Measurements from ENCODE around the gene UCN2.
"Not testable (repeated sequence)": the region's sequence is repeated elsewhere in the genome, so short reads cannot be mapped to it uniquely, and the experiment has no call there.

UCN2 gene

DNA sequence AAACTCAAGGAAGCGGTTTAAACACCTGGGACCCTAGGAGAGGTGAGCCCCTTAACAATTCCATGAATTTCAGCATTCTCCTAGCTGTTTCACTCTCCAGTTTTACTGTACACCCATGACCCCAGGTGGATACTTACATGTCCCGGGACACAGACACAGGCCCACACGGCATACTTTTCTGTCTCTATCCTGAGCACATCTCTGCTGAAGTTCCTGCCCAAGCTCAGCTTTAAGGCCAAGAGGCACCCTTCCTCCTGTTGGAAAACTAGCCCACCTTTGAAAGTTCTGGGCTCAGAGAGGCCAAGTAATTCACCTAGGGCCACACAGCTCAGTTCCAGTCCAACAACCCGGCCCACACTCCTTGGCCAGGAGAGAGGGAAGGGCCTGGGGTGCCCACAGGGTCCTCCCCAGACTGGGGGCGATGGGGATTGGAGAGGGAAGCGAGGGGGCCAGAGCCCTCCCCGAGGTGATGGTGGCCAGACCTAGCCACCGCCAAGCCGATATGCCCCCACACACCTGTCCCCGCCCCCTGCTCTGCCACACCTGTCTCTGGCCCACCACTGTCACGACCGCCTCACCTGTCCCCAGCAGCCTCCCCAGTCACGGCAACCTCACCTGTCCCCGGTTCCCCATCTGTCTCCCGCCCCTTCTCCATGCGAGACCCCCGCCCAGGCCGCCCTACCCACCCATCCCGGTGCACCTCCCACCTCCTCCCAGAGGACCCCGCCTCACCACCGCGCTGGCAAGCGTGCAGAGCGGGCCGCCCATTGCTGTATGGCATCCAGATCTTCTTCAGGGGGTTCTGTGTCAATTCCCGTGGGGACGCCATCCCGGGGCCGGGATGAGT lies 7.4 kb downstream of the UCN2 start:
- TF ChIP-seq, protein P1, sequence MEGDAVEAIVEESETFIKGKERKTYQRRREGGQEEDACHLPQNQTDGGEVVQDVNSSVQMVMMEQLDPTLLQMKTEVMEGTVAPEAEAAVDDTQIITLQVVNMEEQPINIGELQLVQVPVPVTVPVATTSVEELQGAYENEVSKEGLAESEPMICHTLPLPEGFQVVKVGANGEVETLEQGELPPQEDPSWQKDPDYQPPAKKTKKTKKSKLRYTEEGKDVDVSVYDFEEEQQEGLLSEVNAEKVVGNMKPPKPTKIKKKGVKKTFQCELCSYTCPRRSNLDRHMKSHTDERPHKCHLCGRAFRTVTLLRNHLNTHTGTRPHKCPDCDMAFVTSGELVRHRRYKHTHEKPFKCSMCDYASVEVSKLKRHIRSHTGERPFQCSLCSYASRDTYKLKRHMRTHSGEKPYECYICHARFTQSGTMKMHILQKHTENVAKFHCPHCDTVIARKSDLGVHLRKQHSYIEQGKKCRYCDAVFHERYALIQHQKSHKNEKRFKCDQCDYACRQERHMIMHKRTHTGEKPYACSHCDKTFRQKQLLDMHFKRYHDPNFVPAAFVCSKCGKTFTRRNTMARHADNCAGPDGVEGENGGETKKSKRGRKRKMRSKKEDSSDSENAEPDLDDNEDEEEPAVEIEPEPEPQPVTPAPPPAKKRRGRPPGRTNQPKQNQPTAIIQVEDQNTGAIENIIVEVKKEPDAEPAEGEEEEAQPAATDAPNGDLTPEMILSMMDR (conservative IDR thresholded peaks at IDR 0.05; ENCODE audit: low read depth, low read length) = no peak
- peak overlapping the region; percentile 72 for H3K4me3 ChIP-seq (ENCODE audit: low read depth, low read length)

DNA sequence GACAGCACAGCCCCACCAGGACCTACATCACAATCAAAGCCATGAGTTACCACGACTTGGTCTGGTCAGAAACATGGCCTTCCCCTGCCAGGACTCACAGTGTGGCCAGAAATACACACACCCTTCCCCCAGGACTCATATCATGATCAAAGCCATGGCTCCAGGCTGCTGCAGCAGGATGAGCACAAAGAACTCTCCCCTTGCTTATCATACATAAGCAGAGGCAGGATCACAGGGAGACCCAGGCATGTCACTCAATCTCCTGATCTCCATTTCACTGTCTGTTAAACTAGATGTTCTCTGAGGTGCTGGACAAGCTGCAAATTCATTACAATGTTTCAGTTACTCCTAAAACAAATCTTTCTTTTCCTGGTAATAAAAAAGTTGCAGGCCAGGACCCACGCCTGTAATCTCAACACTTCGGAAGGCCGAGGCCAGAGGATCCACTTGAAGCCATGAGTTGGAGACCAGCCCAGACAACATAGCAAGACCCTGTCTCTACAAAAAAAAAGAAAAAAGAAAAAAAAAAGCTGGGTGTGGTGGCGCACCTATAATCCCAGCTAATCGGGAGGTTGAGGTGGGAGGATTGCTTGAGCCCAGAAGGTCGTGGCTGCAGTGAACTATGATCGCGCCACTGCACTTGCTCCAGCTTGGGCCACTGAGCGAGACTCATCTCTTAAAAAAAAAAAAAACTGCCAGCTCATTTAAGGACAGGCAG lies 8.2 kb downstream of the UCN2 start:
- H3K4me3 ChIP-seq (ENCODE audit: low read depth, low read length) = no peak overlapping the region
- DNase-seq (ENCODE audit: low read depth) = no peak
- TF ChIP-seq, protein P1 (conservative IDR thresholded peaks at IDR 0.05; ENCODE audit: low read depth, low read length) = no peak

More for the DNA sequence above, 7.4 kb downstream of the UCN2 start:
- no peak for DNase-seq (ENCODE audit: low read depth)

- TF ChIP-seq, protein P1 (conservative IDR thresholded peaks at IDR 0.05; ENCODE audit: low read depth, low read length) = no peak
- DNase-seq (ENCODE audit: low read depth) = no peak
- no peak overlapping the region for H3K4me3 ChIP-seq (ENCODE audit: low read depth, low read length)
These were observed 9.4 kb downstream of the UCN2 start for GRCh38 chr3:48553886-48554845.

DNA sequence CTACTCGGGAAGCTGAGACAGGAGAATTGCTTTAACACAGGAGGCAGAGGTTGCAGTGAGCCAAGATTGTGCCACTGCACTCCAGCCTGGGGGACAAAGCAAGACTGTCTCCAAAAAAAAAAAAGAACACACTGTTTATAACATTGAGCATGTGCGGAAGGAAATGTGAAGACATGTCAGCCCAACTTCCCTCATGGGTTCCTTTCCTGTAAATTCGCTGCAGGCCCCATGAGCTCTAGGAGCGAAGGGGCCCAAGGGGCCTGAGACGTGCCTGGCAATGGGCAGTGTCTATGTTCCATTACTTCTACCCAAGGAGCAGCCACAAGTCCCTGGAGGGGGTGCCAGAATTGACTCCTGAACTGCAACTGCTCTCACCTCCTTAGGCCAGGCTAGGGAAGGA lies 10.2 kb downstream of the UCN2 start:
- no peak for DNase-seq (ENCODE audit: low read depth)
- H3K4me3 ChIP-seq (ENCODE audit: low read depth, low read length) = no peak overlapping the region
- TF ChIP-seq, protein P1 (conservative IDR thresholded peaks at IDR 0.05; ENCODE audit: low read depth, low read length) = no peak

DNA sequence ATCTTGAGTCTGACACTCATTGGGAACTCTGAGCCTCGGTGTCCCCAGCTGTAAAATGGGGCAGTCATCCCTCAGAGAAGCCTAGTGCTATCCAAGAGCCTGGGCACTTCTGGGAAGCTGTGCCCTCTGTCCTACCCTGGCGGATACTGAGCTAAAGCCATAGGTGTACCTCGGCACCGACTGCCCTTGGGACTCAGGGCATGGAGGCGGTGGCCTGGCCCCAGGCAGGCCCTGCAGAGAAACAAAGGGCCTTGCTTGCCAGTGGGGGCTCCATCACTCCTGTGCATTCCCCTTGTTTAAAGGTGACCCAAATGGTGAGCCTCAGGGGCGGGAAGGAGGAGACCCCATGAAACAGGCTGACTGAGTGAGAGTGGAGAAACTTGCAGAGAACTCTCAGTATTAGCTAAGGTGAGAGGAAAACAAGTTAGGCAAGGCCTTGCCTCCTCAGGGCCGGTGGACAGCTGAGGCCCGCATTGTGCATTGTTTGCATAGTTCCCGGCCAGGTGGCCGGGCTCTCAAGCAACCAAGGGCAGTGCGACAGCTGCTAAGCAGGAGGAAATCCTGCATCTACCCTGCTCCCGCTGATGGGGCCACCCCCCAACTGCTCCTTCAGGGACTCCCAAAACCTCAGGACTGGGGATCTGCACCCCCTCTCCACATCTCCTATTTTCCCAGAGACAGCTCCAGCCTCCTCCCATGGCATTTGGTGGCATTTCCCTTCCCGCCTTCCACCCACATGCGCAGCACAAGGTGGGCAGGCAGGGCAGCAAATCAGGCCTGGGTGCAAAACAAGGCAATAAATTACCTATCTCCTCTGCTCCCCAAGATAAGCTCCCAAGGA lies 11.2 kb downstream of the UCN2 start:
- no peak for DNase-seq (ENCODE audit: low read depth)
- no peak overlapping the region for H3K4me3 ChIP-seq (ENCODE audit: low read depth, low read length)
- TF ChIP-seq, protein P1 (conservative IDR thresholded peaks at IDR 0.05; ENCODE audit: low read depth, low read length) = no peak

DNA sequence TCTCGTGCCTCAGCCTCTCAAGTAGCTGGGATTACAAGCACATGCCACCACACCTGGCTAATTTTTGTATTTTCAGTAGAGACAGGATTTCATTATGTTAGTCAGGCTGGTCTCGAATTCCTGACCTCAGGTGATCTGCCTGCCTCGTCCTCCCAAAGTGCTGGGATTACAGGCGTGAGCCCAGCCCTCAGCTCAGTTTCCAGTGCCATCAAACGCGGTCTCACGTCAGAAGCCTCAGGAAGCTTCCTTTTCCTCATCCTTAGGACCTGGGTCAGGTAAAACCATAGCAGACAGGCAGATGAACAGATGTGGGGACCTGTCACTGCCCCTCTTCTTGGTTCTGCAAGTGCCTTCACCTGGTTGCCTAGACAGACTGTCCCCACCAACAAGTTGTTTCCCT lies 11.9 kb downstream of the UCN2 start:
- DNase-seq (ENCODE audit: low read depth); H3K4me3 ChIP-seq (ENCODE audit: low read depth, low read length): not testable (repeated sequence)
